HCT116 (cell line): Measurements from ENCODE around the gene DUSP6. TPM values are rescaled to one million over a fixed set of nuclear protein-coding genes. Genes with fewer than 3 reads are reported as not detected.

Experiments
- ATAC-seq: fragments of 200-7000 bp; cut with Tn5 transposase; 2 replicates; pipeline ENCODE4 v1.9.1; 2020; ENCODE audit warnings: mild to moderate bottlenecking, moderate library complexity
- BruUV-seq: library from RNA; stranded (reverse); fragments of 400-500 nt; replicated peaks from 2 replicates; lab custom pipeline; 2021; lab: Mats Ljungman, UMichigan
- CTCF ChIA-PET: fragments of 300-600 bp; sonication (Branson Sonifier 250); formaldehyde crosslinking; loops from one replicate; lab custom pipeline; 2021; ENCODE audit warnings: antibody characterized with exemption; lab: Charles Lee
- POLR2A ChIA-PET: fragments of 300-600, 350-600 bp; sonication (Branson Sonifier 250); formaldehyde crosslinking; loops from one replicate; lab custom pipeline; 2021; ENCODE audit warnings: antibody characterized with exemption; lab: Charles Lee
- RAD21 ChIA-PET, 2 experiments: fragments of 300-600 bp; sonication (Branson Sonifier 250); formaldehyde crosslinking; loops; one replicate each; lab custom pipeline; 2023; ENCODE audit warnings: low total read pairs in 2 of 2; ENCODE audit not compliant: uncharacterized antibody in 2 of 2, unreplicated experiment in 2 of 2, low non-redundant PET in 1 of 2; lab: Charles Lee
- DNase-seq: peaks from one replicate; pipeline ENCODE4 v3.0.0-alpha.2; 2010; ENCODE audit warnings: low read depth, low spot score
- H2AFZ ChIP-seq: fragments of 200-600 bp; shearing (Covaris generic), sonication (generic); 2 replicates; pipeline ENCODE4 v1.6.1; 2017; ENCODE audit warnings: low read depth, mixed run types, mixed read lengths, antibody characterized with exemption, low read length; ENCODE audit not compliant: poor library complexity, severe bottlenecking
- H3K27ac ChIP-seq: 2 replicates; pipeline ENCODE4 v1.5.1; 2012; ENCODE audit warnings: low read depth, low read length
- H3K27me3 ChIP-seq: fragments of 200-600 bp; sonication (generic); 2 replicates; pipeline ENCODE4 v1.6.1; 2016; ENCODE audit warnings: mixed run types, low read length, mixed read lengths; ENCODE audit not compliant: insufficient read depth
- H3K36me3 ChIP-seq, 2 experiments: fragments of 200-500 bp in 1 of 2; fragments of 200-600 bp in 1 of 2; sonication (Bioruptor generic) in 1 of 2; sonication (generic) in 1 of 2; 2 replicates each; pipeline versions ENCODE4 v1.5.1 to v1.6.1; 2014 to 2016; ENCODE audit warnings: low read length in 2 of 2, inconsistent platforms in 1 of 2, mixed read lengths in 1 of 2, mixed run types in 1 of 2; ENCODE audit not compliant: insufficient read depth in 2 of 2, control insufficient read depth in 1 of 2
- H3K4me1 ChIP-seq, 2 experiments: fragments of 200-600 bp in 1 of 2; sonication (generic) in 1 of 2; 2 replicates each; pipeline versions ENCODE4 v1.5.1 to v1.6.1; 2012 to 2017; ENCODE audit warnings: low read length in 2 of 2, inconsistent platforms in 1 of 2, mild to moderate bottlenecking in 1 of 2, mixed read lengths in 1 of 2, mixed run types in 1 of 2, moderate library complexity in 1 of 2; ENCODE audit not compliant: insufficient read depth in 2 of 2, control insufficient read depth in 1 of 2
- H3K4me2 ChIP-seq: fragments of 200-600 bp; sonication (generic); 2 replicates; pipeline ENCODE4 v1.6.1; 2017; ENCODE audit warnings: mixed run types, low read length, mixed read lengths
- H3K4me3 ChIP-seq, 2 experiments: fragments of 200-600 bp in 1 of 2; sonication (generic) in 1 of 2; replicated peaks in 1 of 2; 2 replicates each; pipeline ENCODE4 v1.5.1; 2011 to 2016; ENCODE audit warnings: low read length in 2 of 2, control low read depth in 1 of 2, low read depth in 1 of 2, mild to moderate bottlenecking in 1 of 2, mixed read lengths in 1 of 2, mixed run types in 1 of 2
- H3K79me2 ChIP-seq: fragments of 200-600 bp; sonication (generic); 2 replicates; pipeline ENCODE4 v1.6.1; 2017; ENCODE audit warnings: mild to moderate bottlenecking, mixed run types, low read length, moderate library complexity, mixed read lengths; ENCODE audit not compliant: insufficient read depth
- H3K9ac ChIP-seq: fragments of 200-600 bp; sonication (generic); 2 replicates; pipeline ENCODE4 v1.6.1; 2016; ENCODE audit warnings: low read length, mixed read lengths
- H3K9me2 ChIP-seq: fragments of 200-600 bp; sonication (generic), shearing (Covaris generic); 2 replicates; pipeline ENCODE4 v1.6.1; 2017; ENCODE audit warnings: mixed run types, mild to moderate bottlenecking, moderate library complexity; ENCODE audit not compliant: insufficient read depth
- H3K9me3 ChIP-seq, 2 experiments: fragments of 200-500 bp in 1 of 2; fragments of 200-600 bp in 1 of 2; sonication (Bioruptor generic) in 1 of 2; sonication (generic) in 1 of 2; 2 replicates each; pipeline ENCODE4 v1.6.1; 2014 to 2017; ENCODE audit warnings: low read length in 2 of 2, mixed read lengths in 2 of 2, inconsistent platforms in 1 of 2, low read depth in 1 of 2, mild to moderate bottlenecking in 1 of 2, mixed run types in 1 of 2, moderate library complexity in 1 of 2; ENCODE audit not compliant: control insufficient read depth in 1 of 2, insufficient read depth in 1 of 2
- H4K20me1 ChIP-seq: fragments of 200-600 bp; sonication (generic), shearing (Covaris generic); 2 replicates; pipeline ENCODE4 v1.6.1; 2017; ENCODE audit warnings: mixed run types, mild to moderate bottlenecking, moderate library complexity; ENCODE audit not compliant: insufficient read depth
- CEBPB ChIP-seq: IDR thresholded peaks from 2 replicates; pipeline ENCODE4 v1.6.1; 2012; ENCODE audit warnings: low read depth
- EGR1 ChIP-seq: IDR thresholded peaks from 2 replicates; pipeline ENCODE4 v1.6.1; 2012; ENCODE audit warnings: low read depth
- ELF1 ChIP-seq: IDR thresholded peaks from 2 replicates; pipeline ENCODE4 v1.6.1; 2012; ENCODE audit warnings: low read depth, borderline replicate concordance
- EZH2 ChIP-seq: fragments of 200-600 bp; sonication (generic); IDR thresholded peaks from 2 replicates; pipeline ENCODE4 v1.6.1; 2017; ENCODE audit warnings: antibody characterized with exemption, mixed run types
- FOSL1 ChIP-seq: IDR thresholded peaks from 2 replicates; pipeline ENCODE4 v1.6.1; 2012; ENCODE audit warnings: low read depth
- JUND ChIP-seq: IDR thresholded peaks from 2 replicates; pipeline ENCODE4 v1.6.1; 2012
- POLR2A ChIP-seq: IDR thresholded peaks from 2 replicates; pipeline ENCODE4 v1.7.0; 2011; ENCODE audit warnings: borderline replicate concordance; ENCODE audit not compliant: insufficient read depth, insufficient read length; ENCODE audit errors: extremely low read depth
- POLR2AphosphoS5 ChIP-seq: IDR thresholded peaks from 2 replicates; pipeline ENCODE4 v1.6.1; 2011; ENCODE audit warnings: mild to moderate bottlenecking, low read depth, low read length, moderate library complexity
- RAD21 ChIP-seq: IDR thresholded peaks from 2 replicates; pipeline ENCODE4 v1.6.1; 2012; ENCODE audit warnings: low read depth, mild to moderate bottlenecking
- SP1 ChIP-seq: IDR thresholded peaks from 2 replicates; pipeline ENCODE4 v1.6.1; 2012; ENCODE audit warnings: low read depth
- SRF ChIP-seq: IDR thresholded peaks from 2 replicates; pipeline ENCODE4 v1.6.1; 2012; ENCODE audit warnings: low read depth
- YY1 ChIP-seq: IDR thresholded peaks from 2 replicates; pipeline ENCODE4 v1.6.1; 2011; ENCODE audit warnings: low read length, low read depth, moderate library complexity, mild to moderate bottlenecking; ENCODE audit not compliant: insufficient replicate concordance; ENCODE audit errors: extremely low read depth
- ZFX ChIP-seq: fragments of 450-650 bp; IDR thresholded peaks from 2 replicates; pipeline ENCODE4 v1.6.1; 2017
- ZNF274 ChIP-seq: fragments of 200-500 bp; sonication (Bioruptor generic); IDR thresholded peaks from 2 replicates; pipeline ENCODE4 v1.6.1; 2014; ENCODE audit warnings: mild to moderate bottlenecking, low read depth, low read length, inconsistent platforms
- intact Hi-C: fragments of 100-400 bp; cut with micrococcal nuclease; formaldehyde crosslinking; loops from 2 replicates; pipeline ENCODE4 v1.10.0; 2022
- total RNA-seq: library from RNA; stranded (reverse); gene quantifications from one replicate; pipeline ENCODE4 v1.2.1, GENCODE V29; 2021; ENCODE audit not compliant: unreplicated experiment
- TF ChIP-seq, protein P1 (sequence below), 3 experiments: fragments of 200-600 bp in 1 of 3; sonication (generic) in 1 of 3; IDR thresholded peaks in 2 of 3; conservative IDR thresholded peaks in 1 of 3; 2 replicates each; pipeline ENCODE4 v1.5.1; 2012 to 2017; ENCODE audit warnings: low read depth in 2 of 3, low read length in 2 of 3, antibody characterized with exemption in 1 of 3, borderline replicate concordance in 1 of 3, control low read depth in 1 of 3, mild to moderate bottlenecking in 1 of 3, mixed read lengths in 1 of 3, mixed run types in 1 of 3, moderate library complexity in 1 of 3; ENCODE audit not compliant: insufficient read depth in 1 of 3
- TF ChIP-seq, protein P2 (sequence below): IDR thresholded peaks from 2 replicates; pipeline ENCODE4 v1.6.1; 2012
- TF ChIP-seq, protein P3 (sequence below): IDR thresholded peaks from 2 replicates; pipeline ENCODE4 v1.6.1; 2011; ENCODE audit warnings: mild to moderate bottlenecking, low read length, moderate library complexity; ENCODE audit not compliant: insufficient replicate concordance; ENCODE audit errors: extremely low read depth

DUSP6 gene
- total RNA-seq, 1 experiment from 2014 or later: 219 TPM

DNA sequence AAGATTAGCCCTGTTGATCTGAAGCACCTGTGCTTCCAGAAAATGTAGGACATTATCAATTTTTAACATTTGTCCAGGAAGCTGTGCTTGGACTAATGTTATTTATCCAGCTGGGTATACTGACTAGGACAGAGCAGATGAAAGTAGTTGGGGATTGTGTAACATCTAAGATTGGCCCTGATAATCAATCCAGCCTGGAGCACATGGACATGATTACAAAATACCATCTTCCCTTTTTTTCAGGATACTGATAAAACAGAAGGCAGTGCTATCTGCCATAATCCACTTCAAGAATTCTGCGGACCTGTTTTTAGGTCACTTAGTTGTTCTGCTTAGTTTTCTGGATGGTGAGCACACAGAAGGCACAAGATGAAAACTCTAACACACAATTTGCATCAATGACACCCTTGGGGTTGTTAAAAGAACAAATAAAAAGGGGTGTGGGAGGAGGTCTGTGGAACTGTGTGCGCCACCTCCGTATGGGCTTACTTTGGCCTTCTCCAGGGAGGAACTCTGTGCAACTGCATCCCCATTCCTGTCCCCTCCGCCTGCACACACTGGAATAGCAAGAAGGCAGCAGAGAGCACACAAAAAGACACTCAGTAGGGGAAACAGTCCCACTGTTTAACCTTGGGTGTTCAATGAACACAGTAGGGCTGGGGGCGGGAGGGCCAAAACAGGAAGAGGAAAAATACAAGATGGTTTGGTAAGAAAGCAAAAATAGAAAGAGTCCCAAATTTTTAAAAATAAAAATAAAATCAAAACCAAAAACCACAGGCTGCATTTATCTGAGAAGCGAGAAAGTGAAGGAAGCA is 31.1 kb upstream of the DUSP6 start:
- no peaks in the 10 kb centered on the region for H3K9me2 ChIP-seq
- intact Hi-C loops: no loop called here
- RAD21 ChIA-PET: no interaction called here
- no peak overlapping the region for H2AFZ ChIP-seq
- CTCF ChIA-PET: no interaction called here
- H3K27me3 ChIP-seq: no peaks in the 10 kb centered on the region
- no peak overlapping the region for H3K4me3 ChIP-seq
- no peaks in the 10 kb centered on the region for H4K20me1 ChIP-seq
- H3K9me3 ChIP-seq: no peaks in the 10 kb centered on the region
- no peaks in the 10 kb centered on the region for H3K36me3 ChIP-seq
- H3K79me2 ChIP-seq: no peaks in the 10 kb centered on the region
- TF ChIP-seq JUND (no peak), SP1 (no peak), EGR1 (no peak), CEBPB (no peak), RAD21 (no peak)
- TF ChIP-seq, protein P1, sequence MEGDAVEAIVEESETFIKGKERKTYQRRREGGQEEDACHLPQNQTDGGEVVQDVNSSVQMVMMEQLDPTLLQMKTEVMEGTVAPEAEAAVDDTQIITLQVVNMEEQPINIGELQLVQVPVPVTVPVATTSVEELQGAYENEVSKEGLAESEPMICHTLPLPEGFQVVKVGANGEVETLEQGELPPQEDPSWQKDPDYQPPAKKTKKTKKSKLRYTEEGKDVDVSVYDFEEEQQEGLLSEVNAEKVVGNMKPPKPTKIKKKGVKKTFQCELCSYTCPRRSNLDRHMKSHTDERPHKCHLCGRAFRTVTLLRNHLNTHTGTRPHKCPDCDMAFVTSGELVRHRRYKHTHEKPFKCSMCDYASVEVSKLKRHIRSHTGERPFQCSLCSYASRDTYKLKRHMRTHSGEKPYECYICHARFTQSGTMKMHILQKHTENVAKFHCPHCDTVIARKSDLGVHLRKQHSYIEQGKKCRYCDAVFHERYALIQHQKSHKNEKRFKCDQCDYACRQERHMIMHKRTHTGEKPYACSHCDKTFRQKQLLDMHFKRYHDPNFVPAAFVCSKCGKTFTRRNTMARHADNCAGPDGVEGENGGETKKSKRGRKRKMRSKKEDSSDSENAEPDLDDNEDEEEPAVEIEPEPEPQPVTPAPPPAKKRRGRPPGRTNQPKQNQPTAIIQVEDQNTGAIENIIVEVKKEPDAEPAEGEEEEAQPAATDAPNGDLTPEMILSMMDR (IDR thresholded peaks at IDR 0.05 in 2 of 3, conservative IDR thresholded peaks at IDR 0.05 in 1 of 3; ENCODE audit: borderline replicate concordance in 1 of 3, insufficient read depth in 1 of 3, low read depth in 2 of 3, low read length in 2 of 3): no peak
- H3K4me1 ChIP-seq: peaks cover 0 to 4% of the 10 kb centered on the region in 2 experiments; a peak in 1 of 4 replicates
- no peak overlapping the region for H3K4me2 ChIP-seq
- no peak overlapping the region for H3K9ac ChIP-seq
- POLR2A ChIA-PET: interaction anchor here (1.0 kb wide), 1 partner anchor 8 kb away, joined by 4 read pairs; no protein-coding TSS in a partner anchor
- BruUV-seq: no TSS peak
- no peak for ATAC-seq
- no peak overlapping the region for H3K27ac ChIP-seq
- no peak for DNase-seq

DNA sequence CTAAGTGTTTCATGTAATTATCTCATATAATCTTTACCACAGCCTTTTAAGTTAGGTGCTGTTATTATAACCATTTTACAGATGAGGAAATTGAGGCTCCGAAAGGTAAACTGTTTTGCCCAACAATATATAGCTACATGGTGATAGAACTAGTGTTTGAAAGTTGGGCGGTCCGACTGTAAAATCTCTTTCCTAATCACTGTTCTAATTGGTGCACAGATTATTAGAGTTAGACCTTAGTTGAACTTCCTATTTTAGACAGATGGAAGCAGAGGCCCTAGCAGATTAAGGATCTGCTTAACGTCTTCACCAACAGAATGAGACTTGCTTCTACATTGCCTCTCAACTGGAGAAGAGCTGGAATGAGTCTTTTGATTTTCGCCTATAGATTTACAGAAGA is 30.0 kb upstream of the DUSP6 start:
- Histone ChIP-seq H3K36me3 (no peaks in the 10 kb centered on the region), H4K20me1 (no peaks in the 10 kb centered on the region), H3K9ac (no peak overlapping the region), H3K4me1 (peaks cover 0 to 4% of the 10 kb centered on the region in 2 experiments; a peak in 1 of 4 replicates), H3K79me2 (no peaks in the 10 kb centered on the region), H3K27me3 (no peaks in the 10 kb centered on the region), H2AFZ (no peak overlapping the region), H3K9me2 (no peaks in the 10 kb centered on the region), H3K9me3 (no peaks in the 10 kb centered on the region), H3K27ac (no peak overlapping the region), H3K4me2 (no peak overlapping the region), H3K4me3 (no peak overlapping the region)
- DNase-seq: no peak
- RAD21 ChIA-PET: no interaction called here
- BruUV-seq: no TSS peak
- POLR2A ChIA-PET: no interaction called here
- intact Hi-C loops: no loop called here
- CTCF ChIA-PET: no interaction called here
- no peak for ATAC-seq
- TF ChIP-seq EZH2 (no peak), POLR2AphosphoS5 (no peak), YY1 (no peak), SP1 (no peak), SRF (no peak), FOSL1 (no peak), ELF1 (no peak), EGR1 (no peak), ZFX (no peak), JUND (no peak), ZNF274 (no peak), POLR2A (no peak)
- TF ChIP-seq, protein P2, sequence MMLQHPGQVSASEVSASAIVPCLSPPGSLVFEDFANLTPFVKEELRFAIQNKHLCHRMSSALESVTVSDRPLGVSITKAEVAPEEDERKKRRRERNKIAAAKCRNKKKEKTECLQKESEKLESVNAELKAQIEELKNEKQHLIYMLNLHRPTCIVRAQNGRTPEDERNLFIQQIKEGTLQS: no peak
- TF ChIP-seq, protein P3, sequence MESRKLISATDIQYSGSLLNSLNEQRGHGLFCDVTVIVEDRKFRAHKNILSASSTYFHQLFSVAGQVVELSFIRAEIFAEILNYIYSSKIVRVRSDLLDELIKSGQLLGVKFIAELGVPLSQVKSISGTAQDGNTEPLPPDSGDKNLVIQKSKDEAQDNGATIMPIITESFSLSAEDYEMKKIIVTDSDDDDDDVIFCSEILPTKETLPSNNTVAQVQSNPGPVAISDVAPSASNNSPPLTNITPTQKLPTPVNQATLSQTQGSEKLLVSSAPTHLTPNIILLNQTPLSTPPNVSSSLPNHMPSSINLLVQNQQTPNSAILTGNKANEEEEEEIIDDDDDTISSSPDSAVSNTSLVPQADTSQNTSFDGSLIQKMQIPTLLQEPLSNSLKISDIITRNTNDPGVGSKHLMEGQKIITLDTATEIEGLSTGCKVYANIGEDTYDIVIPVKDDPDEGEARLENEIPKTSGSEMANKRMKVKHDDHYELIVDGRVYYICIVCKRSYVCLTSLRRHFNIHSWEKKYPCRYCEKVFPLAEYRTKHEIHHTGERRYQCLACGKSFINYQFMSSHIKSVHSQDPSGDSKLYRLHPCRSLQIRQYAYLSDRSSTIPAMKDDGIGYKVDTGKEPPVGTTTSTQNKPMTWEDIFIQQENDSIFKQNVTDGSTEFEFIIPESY: no peak
